Measurements from ENCODE around the gene JPT2.

DNA sequence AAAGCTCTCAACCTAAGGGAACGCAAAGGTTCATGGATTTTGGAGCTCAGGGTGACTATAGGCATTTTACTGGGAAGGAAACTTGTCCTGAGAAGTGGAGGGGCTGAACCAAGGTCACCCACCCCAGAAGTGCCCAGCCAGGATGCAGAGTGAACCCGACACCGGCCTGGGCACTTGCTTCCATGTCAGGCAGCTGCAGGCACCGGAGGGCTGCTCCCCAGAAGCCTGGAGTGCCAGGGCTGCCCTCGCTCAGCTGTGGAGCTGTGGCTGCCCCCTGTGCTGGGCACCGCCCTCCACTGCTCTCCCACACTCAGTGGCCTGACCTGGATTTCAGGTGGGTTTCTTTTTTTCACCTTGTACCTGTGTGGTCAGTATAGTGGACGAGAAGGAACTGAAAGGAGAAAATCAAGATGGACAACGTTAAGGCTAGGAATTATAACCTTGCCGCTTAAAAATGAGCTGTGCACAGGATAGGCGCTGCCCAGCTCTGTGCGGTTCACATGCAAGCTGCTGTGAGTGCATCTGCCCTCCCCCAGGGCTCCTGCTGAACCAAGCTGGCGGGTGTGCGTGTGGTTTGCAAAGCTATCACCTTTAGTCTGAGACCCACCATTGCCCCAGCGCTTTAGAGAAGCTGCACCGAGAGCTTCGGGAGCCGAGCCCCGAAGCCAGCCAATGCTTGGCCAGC is 30.1 kb downstream of the JPT2 start:
- no peak for TF ChIP-seq POLR2A (IDR thresholded peaks at IDR 0.05)
- TF ChIP-seq, protein P1, sequence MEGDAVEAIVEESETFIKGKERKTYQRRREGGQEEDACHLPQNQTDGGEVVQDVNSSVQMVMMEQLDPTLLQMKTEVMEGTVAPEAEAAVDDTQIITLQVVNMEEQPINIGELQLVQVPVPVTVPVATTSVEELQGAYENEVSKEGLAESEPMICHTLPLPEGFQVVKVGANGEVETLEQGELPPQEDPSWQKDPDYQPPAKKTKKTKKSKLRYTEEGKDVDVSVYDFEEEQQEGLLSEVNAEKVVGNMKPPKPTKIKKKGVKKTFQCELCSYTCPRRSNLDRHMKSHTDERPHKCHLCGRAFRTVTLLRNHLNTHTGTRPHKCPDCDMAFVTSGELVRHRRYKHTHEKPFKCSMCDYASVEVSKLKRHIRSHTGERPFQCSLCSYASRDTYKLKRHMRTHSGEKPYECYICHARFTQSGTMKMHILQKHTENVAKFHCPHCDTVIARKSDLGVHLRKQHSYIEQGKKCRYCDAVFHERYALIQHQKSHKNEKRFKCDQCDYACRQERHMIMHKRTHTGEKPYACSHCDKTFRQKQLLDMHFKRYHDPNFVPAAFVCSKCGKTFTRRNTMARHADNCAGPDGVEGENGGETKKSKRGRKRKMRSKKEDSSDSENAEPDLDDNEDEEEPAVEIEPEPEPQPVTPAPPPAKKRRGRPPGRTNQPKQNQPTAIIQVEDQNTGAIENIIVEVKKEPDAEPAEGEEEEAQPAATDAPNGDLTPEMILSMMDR (IDR thresholded peaks at IDR 0.05): no peak

Data from prostate gland (tissue), 2 donors.